ENCODE data around the gene RSRC1. TPM values are rescaled to one million over a fixed set of nuclear protein-coding genes. Genes with fewer than 3 reads are reported as not detected.

The RSRC1 gene
- total and polyA plus RNA-seq, 7 donors, result 14.9 to 60.7 (median 41.0) TPM

DNA sequence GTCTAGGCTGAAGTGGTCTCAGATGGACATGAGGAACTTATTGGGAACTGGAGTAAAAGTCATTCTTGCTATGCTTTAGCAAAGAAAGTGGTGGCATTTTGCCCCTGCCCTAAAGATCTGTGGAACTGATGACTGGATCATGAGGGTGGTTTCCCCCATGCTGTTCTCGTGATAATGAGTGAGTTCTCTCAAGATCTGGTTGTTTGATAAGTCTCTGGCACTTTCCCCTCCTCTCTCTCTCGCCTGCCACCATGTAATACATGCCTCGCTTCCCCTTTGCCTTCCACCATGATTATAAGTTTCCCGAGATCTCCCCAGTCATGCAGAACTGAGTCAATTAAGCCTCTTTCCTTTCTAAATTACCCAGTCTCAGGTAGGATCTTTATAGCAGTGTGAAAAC, 449.6 kb downstream of the RSRC1 start:
- Histone ChIP-seq H3K27me3 (no peaks in the 10 kb centered on the region), H3K27ac (no peak overlapping the region), H3K9me3 (no peaks in the 10 kb centered on the region), H3K36me3 (no peaks in the 10 kb centered on the region), H3K4me1 (no peaks in the 10 kb centered on the region), H3K4me3 (no peak overlapping the region)
- 83 to 85% methylated on average over 4 of the region's 4 CpGs for WGBS, 2 donors
- TF ChIP-seq EP300 (IDR thresholded peaks at IDR 0.05) (no peak), POLR2AphosphoS5 (IDR thresholded peaks at IDR 0.05) (no peak), POLR2A (IDR thresholded peaks at IDR 0.05) (no peak)
- TF ChIP-seq, protein P1, sequence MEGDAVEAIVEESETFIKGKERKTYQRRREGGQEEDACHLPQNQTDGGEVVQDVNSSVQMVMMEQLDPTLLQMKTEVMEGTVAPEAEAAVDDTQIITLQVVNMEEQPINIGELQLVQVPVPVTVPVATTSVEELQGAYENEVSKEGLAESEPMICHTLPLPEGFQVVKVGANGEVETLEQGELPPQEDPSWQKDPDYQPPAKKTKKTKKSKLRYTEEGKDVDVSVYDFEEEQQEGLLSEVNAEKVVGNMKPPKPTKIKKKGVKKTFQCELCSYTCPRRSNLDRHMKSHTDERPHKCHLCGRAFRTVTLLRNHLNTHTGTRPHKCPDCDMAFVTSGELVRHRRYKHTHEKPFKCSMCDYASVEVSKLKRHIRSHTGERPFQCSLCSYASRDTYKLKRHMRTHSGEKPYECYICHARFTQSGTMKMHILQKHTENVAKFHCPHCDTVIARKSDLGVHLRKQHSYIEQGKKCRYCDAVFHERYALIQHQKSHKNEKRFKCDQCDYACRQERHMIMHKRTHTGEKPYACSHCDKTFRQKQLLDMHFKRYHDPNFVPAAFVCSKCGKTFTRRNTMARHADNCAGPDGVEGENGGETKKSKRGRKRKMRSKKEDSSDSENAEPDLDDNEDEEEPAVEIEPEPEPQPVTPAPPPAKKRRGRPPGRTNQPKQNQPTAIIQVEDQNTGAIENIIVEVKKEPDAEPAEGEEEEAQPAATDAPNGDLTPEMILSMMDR (IDR thresholded peaks at IDR 0.05), result no peak
- DNase-seq, result no peak
- intact Hi-C loops (cut with DNase I), result no loop called here

DNA sequence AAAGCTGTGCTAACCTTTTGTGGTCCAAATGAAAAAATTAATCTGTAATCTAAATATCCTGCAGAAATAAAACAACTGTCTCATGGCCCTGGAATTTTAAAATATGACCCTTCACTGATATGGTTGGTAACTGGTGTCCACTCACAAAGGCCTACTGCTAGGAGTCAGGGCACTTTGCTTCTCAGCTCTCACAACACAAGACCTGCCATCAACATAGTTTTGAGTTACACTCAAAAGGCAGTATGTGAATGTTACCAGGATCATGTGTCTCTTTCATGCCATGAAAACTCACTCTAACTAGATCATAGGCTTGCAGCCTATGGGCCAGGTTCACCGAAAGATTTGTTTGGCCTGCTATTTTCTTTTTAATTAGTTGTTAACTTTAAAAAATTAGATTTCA, 451.1 kb downstream of the RSRC1 start:
- no peak for DNase-seq
- intact Hi-C loops (cut with DNase I), result no loop called here
- Histone ChIP-seq H3K27ac (no peak overlapping the region), H3K36me3 (no peaks in the 10 kb centered on the region), H3K27me3 (no peaks in the 10 kb centered on the region), H3K4me1 (no peaks in the 10 kb centered on the region), H3K4me3 (no peak overlapping the region), H3K9me3 (no peaks in the 10 kb centered on the region)
- TF ChIP-seq POLR2AphosphoS5 (IDR thresholded peaks at IDR 0.05), result no peak
- no peak for TF ChIP-seq EP300 (IDR thresholded peaks at IDR 0.05)
- TF ChIP-seq, protein P1 (IDR thresholded peaks at IDR 0.05), result no peak
- no peak for TF ChIP-seq POLR2A (IDR thresholded peaks at IDR 0.05)
- WGBS, 2 donors, result 95 to 97% methylated on average over 1 of the region's 1 CpG

DNA sequence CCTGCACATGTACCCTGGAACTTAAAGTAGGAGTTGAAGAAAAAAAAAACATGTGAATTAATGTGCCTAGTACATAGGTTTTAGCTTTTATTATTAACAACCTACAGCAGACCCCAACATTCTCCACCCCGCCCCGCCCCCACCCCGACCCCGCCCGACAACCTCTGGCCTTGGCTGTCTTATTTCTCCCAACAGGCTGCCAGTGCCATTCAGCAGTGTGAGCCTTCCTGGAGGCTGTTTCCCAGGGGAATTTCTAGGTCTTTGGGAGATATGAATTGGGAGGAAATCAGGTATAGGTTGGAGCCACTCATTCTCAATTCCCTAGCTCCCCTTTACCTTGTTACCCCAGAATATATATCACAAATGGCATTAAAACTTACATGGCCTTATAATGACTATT, 452.8 kb downstream of the RSRC1 start:
- no peak overlapping the region for H3K4me3 ChIP-seq
- intact Hi-C loops (cut with DNase I), result no loop called here
- TF ChIP-seq POLR2AphosphoS5 (IDR thresholded peaks at IDR 0.05) (no peak), POLR2A (IDR thresholded peaks at IDR 0.05) (no peak), EP300 (IDR thresholded peaks at IDR 0.05) (no peak)
- no peaks in the 10 kb centered on the region for H3K27me3 ChIP-seq
- no peak overlapping the region for H3K27ac ChIP-seq
- DNase-seq, result no peak
- H3K4me1 ChIP-seq, result no peaks in the 10 kb centered on the region
- WGBS, 2 donors, result 73 to 81% methylated on average over 5 of the region's 5 CpGs
- no peaks in the 10 kb centered on the region for H3K9me3 ChIP-seq
- no peaks in the 10 kb centered on the region for H3K36me3 ChIP-seq

DNA sequence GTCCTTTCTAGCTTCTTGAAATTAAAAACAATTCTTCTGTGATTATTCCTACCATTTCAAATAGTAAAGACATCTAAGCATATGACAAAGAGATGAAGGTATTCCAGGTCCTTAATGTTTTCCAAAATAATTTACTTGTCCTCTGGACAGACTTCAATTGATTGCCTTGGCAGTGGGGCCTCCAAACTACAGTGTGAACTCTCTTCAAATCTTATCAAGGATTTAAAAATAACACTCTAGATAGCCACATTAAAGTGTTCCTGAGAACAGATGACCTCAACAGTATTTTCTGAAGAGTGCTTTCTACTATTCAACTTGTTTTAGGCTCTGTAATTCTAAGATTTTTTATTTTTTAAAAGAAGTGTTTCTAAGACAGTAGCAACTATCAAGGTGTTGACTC, 453.2 kb downstream of the RSRC1 start:
- no peak for TF ChIP-seq POLR2AphosphoS5 (IDR thresholded peaks at IDR 0.05)
- TF ChIP-seq EP300 (IDR thresholded peaks at IDR 0.05), result no peak
- TF ChIP-seq, protein P1 (IDR thresholded peaks at IDR 0.05), result no peak
- no peak for TF ChIP-seq POLR2A (IDR thresholded peaks at IDR 0.05)
- no peaks in the 10 kb centered on the region for H3K36me3 ChIP-seq
- no peak for DNase-seq
- intact Hi-C loops (cut with DNase I), result no loop called here
- H3K27me3 ChIP-seq, result no peaks in the 10 kb centered on the region
- no peaks in the 10 kb centered on the region for H3K4me1 ChIP-seq
- H3K27ac ChIP-seq, result no peak overlapping the region
- no peaks in the 10 kb centered on the region for H3K9me3 ChIP-seq
- no peak overlapping the region for H3K4me3 ChIP-seq

DNA sequence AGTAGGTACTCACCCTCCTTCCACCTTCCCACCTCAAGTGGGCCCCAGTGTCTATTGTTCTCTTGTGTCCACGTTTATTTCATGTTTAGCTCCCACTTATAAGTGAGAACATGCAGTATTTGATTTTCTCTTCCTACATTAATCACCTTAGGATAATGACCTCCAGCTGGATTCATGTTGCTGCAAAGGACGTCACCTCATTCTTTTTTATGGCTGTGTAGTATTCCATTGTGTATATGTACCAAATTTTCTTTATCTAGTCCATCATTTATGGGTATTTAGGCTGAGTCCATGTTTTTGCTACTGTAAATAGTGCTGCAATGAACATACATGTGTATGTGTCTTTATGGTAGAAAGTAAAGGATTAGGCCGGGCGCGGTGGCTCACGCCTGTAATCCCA, 455.2 kb downstream of the RSRC1 start:
- no peaks in the 10 kb centered on the region for H3K9me3 ChIP-seq
- intact Hi-C loops (cut with DNase I), result no loop called here
- H3K4me1 ChIP-seq, result peaks cover 0 to under 1% (median 0%) of the 10 kb centered on the region in 4 donors
- no peaks in the 10 kb centered on the region for H3K27me3 ChIP-seq
- H3K27ac ChIP-seq, result no peak overlapping the region
- no peaks in the 10 kb centered on the region for H3K36me3 ChIP-seq
- TF ChIP-seq POLR2AphosphoS5 (IDR thresholded peaks at IDR 0.05) (no peak), POLR2A (IDR thresholded peaks at IDR 0.05) (no peak), EP300 (IDR thresholded peaks at IDR 0.05) (no peak)
- TF ChIP-seq, protein P1 (IDR thresholded peaks at IDR 0.05), result no peak
- 94% methylated on average over 6 of the region's 6 CpGs for WGBS, 2 donors
- no peak overlapping the region for H3K4me3 ChIP-seq
- DNase-seq, result no peak

Measured in sigmoid colon (tissue), 7 donors.